GM18526 (cell line): ENCODE results near the gene TRIM69.

Experiments used
- POLR2A ChIP-seq: IDR thresholded peaks from 3 replicates; pipeline ENCODE4 v1.6.1; 2011; ENCODE audit not compliant: insufficient read length; ENCODE audit errors: extremely low read depth

Gene TRIM69

GRCh38 chr15:44728576-44729407, 7.5 kb upstream of the TRIM69 start:
- peak; percentile 94 for TF ChIP-seq POLR2A

- TF ChIP-seq POLR2A: no peak
These were observed 6.8 kb upstream of the TRIM69 start for GRCh38 chr15:44729408-44730127.

- TF ChIP-seq POLR2A: no peak
These were observed 1.4 kb upstream of the TRIM69 start for GRCh38 chr15:44734839-44735481.

GRCh38 chr15:44735482-44736180, 697 bp upstream of the TRIM69 start:
- no peak for TF ChIP-seq POLR2A

GRCh38 chr15:44738340-44738984, 2.1 kb downstream of the TRIM69 start:
- no peak for TF ChIP-seq POLR2A

GRCh38 chr15:44753345-44753744, 17.0 kb downstream of the TRIM69 start:
- no peak for TF ChIP-seq POLR2A

GRCh38 chr15:44763187-44763586, 26.9 kb downstream of the TRIM69 start:
- no peak for TF ChIP-seq POLR2A

- TF ChIP-seq POLR2A: no peak
These were observed 27.5 kb downstream of the TRIM69 start for GRCh38 chr15:44763848-44764247.

GRCh38 chr15:44765036-44765435, 28.7 kb downstream of the TRIM69 start:
- TF ChIP-seq POLR2A: no peak

GRCh38 chr15:44769521-44769920, 33.2 kb downstream of the TRIM69 start:
- TF ChIP-seq POLR2A: no peak

- no peak for TF ChIP-seq POLR2A
These were observed 39.6 kb downstream of the TRIM69 start for GRCh38 chr15:44775953-44776352.

GRCh38 chr15:44779761-44780160, 43.4 kb downstream of the TRIM69 start:
- TF ChIP-seq POLR2A: no peak

- no peak for TF ChIP-seq POLR2A
These were observed 44.3 kb downstream of the TRIM69 start for GRCh38 chr15:44780608-44781007.

GRCh38 chr15:44781128-44781810, 44.9 kb downstream of the TRIM69 start:
- TF ChIP-seq POLR2A: no peak
